HG02678 (cell line): ENCODE data around the gene FMO5.
"Not testable (repeated sequence)": the region's sequence is repeated elsewhere in the genome, so short reads cannot be mapped to it uniquely, and the experiment has no call there.

ENCODE experiments used
- ATAC-seq: cut with Tn5 transposase; IDR thresholded peaks from one replicate; pipeline ENCODE4 v1.9.1; 2021; ENCODE audit warnings: mild to moderate bottlenecking, moderate library complexity; ENCODE audit not compliant: unreplicated experiment

FMO5 gene

DNA sequence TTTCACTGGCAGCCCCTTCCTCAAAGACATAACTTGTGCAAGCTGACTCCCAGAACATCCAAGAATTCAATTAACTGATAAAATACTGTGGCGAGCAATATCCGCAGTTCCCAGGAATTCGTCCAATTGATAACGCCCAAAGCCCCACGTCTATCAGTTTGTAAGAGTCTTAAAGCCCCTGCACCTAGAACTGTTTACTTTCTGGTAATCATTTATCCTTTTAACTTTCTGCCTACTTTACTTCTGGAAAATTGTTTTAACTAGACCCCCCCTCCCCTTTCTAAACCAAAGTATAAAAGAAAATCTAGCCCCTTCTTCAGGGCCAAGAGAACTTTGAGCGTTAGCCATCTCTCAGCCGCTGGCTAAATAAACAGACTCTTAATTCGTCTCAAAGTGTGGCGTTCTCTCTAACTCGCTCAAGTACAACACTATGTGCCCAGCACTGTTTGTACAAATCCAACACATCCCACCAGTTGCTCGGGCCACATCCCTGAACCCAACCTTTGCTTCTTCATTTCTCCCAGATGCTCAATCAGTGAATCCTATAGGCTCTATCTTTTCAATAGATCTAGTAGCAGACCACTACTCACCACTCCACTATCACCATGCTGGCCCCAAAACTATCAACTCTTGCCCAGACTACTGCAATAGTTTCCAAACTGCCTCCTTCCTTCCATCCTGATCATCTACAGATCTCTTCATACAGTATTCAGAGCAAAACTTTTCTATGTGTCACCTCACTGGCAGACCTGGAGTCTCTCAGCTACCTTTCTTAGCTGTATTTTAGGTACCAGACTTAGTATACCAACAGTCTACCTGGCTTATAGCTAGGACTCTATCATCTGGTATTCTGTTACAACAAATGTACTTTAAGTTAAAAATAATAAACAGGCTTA, 14.0 kb upstream of the FMO5 start:
- no peak for ATAC-seq

GRCh38 chr1:147238053-147238902, 13.1 kb upstream of the FMO5 start:
- ATAC-seq, result no peak

DNA sequence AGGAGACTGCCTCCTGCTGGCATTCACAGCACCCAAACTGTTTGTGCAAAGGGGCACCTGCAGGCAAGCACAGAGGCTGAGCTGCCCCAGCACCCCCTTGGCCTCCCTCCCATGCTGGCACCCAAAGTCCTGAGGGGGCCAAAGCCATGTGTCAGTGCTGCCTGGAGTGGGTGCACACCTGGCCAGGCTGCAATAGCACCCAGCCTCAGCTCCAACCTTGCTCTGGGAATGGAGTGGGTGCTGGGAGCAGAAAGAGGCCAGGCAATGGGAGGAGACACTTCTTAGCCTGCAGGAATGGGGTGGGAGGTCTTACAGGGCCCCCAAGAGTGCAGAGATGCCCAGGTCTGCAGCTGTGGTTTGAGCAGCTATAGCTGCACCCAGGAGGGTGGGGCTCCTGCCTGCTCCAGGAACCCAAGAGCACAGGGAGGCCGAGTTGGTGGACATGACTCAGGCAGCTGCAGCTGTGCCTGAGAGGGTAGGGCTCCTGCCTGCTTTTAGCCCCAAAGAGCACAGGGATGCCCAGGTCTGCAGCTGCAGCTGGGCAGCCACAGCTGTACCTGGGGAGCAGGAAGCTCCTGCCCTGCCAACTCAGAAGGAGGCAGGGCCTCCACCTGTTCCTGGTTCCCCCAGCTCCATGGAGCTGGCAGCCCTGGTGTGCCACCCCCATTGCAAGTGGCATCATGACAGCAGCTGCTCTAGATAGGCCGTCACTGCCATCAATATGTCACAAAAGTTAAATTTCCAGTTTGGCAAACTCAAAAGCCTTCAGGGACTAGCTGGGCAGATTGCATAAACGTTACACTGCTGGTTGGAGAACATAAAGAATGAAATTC, 12.0 kb upstream of the FMO5 start:
- no peak for ATAC-seq

DNA sequence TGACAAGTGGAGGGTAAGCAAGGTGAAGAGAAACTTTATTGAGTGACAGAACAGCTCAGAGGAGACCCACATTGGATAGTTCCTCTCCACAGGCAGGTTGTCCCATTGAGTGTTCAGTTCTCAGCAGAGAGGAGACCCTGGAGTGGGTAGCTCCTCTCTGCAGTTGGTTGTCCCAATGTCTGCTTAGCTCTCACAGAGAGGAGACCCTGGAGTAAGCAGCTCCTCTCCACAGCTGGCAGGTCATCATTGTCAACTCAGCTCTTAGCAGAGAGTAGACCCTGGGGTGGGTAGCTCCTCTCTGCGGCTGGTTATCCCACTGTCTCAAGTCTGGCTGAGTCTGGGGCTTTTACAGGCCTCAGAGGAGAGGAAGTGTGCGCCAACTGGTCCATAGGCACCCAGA, 11.3 kb upstream of the FMO5 start:
- ATAC-seq, result no peak

- ATAC-seq, result no peak
These were observed 10.7 kb upstream of the FMO5 start for GRCh38 chr1:147235822-147236221.

- not testable (repeated sequence) for ATAC-seq
These were observed 8.8 kb upstream of the FMO5 start for GRCh38 chr1:147233903-147234302.

GRCh38 chr1:147231032-147231431, 5.9 kb upstream of the FMO5 start:
- not testable (repeated sequence) for ATAC-seq

- no peak for ATAC-seq
These were observed 1.2 kb downstream of the FMO5 start for GRCh38 chr1:147223740-147224615.

- ATAC-seq, result no peak
These were observed 6.5 kb downstream of the FMO5 start for GRCh38 chr1:147218606-147219005.

DNA sequence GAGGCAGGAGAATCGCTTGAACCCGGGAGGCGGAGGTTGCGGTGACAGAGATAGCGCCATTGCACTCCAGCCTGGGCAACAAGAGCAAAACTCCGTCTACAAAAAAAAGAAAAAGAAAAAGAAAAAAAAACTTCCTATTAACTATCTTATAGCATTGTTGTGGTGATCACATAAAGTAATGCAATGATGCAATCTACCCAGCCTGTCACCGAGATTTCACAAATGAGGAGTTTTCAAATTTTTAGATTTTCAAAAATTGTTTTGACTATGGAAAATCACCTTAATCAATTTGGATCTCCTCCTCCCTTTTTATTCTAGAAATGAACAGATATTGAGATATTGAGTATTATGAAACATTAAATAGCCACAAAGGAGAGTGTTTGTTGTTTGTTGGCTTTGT, 8.0 kb downstream of the FMO5 start:
- no peak for ATAC-seq

GRCh38 chr1:147216124-147216523, 9.0 kb downstream of the FMO5 start:
- ATAC-seq, result no peak

DNA sequence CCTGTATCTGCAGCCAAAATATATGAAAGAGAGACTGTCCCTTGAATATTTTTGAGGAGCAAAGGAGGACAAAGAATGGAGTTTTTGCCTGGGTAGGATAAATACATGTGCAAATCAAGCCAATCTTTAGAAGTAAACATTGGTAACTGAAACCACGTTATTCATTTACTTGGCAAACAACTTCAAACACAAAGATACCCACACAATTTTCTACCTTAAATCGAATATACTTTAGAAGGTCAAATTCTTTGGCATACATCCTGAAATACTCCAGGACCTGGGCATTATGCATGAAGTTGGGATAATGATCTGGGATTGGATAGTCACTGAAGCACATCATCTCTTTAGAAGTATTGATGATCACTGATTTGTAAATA, 9.6 kb downstream of the FMO5 start:
- ATAC-seq, result no peak

GRCh38 chr1:147214842-147215539, 10.1 kb downstream of the FMO5 start:
- ATAC-seq, result no peak

GRCh38 chr1:147214325-147214724, 10.8 kb downstream of the FMO5 start:
- ATAC-seq, result no peak

DNA sequence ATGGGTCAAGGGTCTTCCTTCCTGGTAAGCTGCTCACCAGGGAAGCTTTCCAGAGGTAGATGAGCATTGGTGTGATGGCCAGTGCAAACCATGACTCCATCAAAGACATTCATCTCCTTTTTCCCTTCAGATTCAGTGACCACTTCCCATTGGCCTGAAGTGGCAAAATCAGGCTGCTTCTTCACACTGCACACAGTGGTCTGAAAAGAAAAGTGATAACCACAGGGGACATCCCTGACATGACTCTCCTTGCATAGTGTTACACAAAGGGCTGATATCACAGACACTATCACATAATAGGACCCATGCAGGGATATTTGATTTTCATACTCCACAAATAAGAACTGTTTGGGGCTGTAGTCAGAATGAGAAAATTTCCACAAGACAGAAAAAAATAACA, 11.9 kb downstream of the FMO5 start:
- ATAC-seq, result no peak

GRCh38 chr1:147211577-147211976, 13.6 kb downstream of the FMO5 start:
- ATAC-seq, result no peak

DNA sequence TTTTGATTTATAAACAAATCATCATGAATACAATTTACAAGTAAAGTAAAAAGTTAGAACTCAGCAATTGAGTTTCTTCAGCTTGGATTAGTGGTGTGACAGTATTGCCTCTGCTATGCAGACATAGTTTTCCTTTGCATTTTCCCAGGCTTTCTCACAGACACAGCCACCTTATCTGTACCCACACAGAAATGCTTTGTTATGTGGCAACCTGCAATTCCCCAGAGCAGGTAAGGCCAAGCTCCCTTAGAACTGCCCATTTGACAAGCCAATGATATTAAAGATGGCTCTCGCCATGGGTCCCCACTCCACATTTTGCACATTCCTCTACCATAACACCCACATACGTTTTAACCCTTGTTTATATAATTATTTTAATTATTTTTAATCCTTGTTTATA, 14.2 kb downstream of the FMO5 start:
- ATAC-seq, result no peak

GRCh38 chr1:147209825-147210821, 15.0 kb downstream of the FMO5 start:
- ATAC-seq, result no peak
